ENCODE measurements around the gene PTPRN2. TPM values are rescaled to one million over a fixed set of nuclear protein-coding genes. Genes with fewer than 3 reads are reported as not detected.

The PTPRN2 gene
- total and polyA plus RNA-seq, 2 donors (not counting 3 experiments of a cell fraction or from before 2014, with no cell fraction given), result 0.62 to 0.88 TPM

- Histone ChIP-seq H3K9me3 (replicated peaks; ENCODE audit: control insufficient read depth, insufficient read depth, low read length) (peaks cover 4% of the 10 kb centered on the region), H3K36me3 (ENCODE audit: control insufficient read depth in 2 of 2, extremely low read depth in 1 of 2, insufficient read depth in 2 of 2, low read length in 2 of 2) (no peaks in the 10 kb centered on the region), H3K79me2 (ENCODE audit: control insufficient read depth, insufficient read depth, low read length) (no peaks in the 10 kb centered on the region), H3K4me3 (replicated peaks in 1 of 3; ENCODE audit: insufficient read depth in 1 of 3, low read depth in 1 of 3, low read length in 3 of 3) (no peak overlapping the region), H2AFZ (ENCODE audit: low read depth, low read length) (no peak overlapping the region), H3K9me1 (replicated peaks; ENCODE audit: control insufficient read depth, extremely low read depth, insufficient read depth, low read length) (no peaks in the 10 kb centered on the region), H3K27me3 (ENCODE audit: control insufficient read depth in 2 of 2, insufficient read depth in 2 of 2, low read length in 2 of 2) (no peaks in the 10 kb centered on the region), H3K27ac (ENCODE audit: insufficient read depth, low read depth, low read length) (no peak overlapping the region), H3K4me2 (ENCODE audit: insufficient read depth, low read length) (no peak overlapping the region), H4K20me1 (replicated peaks; ENCODE audit: control insufficient read depth, extremely low read depth, insufficient read depth, low read length) (no peaks in the 10 kb centered on the region), H3K9ac (replicated peaks; ENCODE audit: extremely low read depth, insufficient read depth, low read length) (no peak overlapping the region), H3K4me1 (ENCODE audit: control insufficient read depth, extremely low read depth, insufficient read depth, low read length) (no peaks in the 10 kb centered on the region)
- ChIA-PET POLR2A (no interaction called here), CTCF (no interaction called here)
- dilution Hi-C loops (cut with MboI; ENCODE audit: extremely low pct_ligation_motif_present, low sequenced_read_pairs) (no loop called here), intact Hi-C loops (cut with micrococcal nuclease) (no loop called here)
- BruUV-seq (replicated peaks), result no TSS peak
- TF ChIP-seq JUN (IDR thresholded peaks at IDR 0.05; ENCODE audit: borderline replicate concordance, insufficient read depth, insufficient read length, low read depth), result no peak
- no peak for TF ChIP-seq MAX (IDR thresholded peaks at IDR 0.05; ENCODE audit: insufficient read depth, insufficient read length)
- no peak for TF ChIP-seq GATA2 (IDR thresholded peaks at IDR 0.05; ENCODE audit: insufficient read depth, insufficient read length, low read depth, low read length)
- TF ChIP-seq POLR2A (IDR thresholded peaks at IDR 0.05; ENCODE audit: low read depth, low read length), result no peak
- no peak for TF ChIP-seq POLR2AphosphoS5 (IDR thresholded peaks at IDR 0.05; ENCODE audit: insufficient read depth, low read depth, low read length)
- no peak for TF ChIP-seq MYC (IDR thresholded peaks at IDR 0.05; ENCODE audit: low read depth, low read length)
- no peak for TF ChIP-seq CTCF (IDR thresholded peaks at IDR 0.05; ENCODE audit: extremely low read depth in 1 of 2, insufficient read depth in 1 of 2, low read depth in 1 of 2, low read length in 2 of 2)
- no peak for TF ChIP-seq EZH2 (IDR thresholded peaks at IDR 0.05; ENCODE audit: borderline replicate concordance, low read depth, low read length, severe bottlenecking)
- TF ChIP-seq FOS (IDR thresholded peaks at IDR 0.05; ENCODE audit: borderline replicate concordance, insufficient read depth, low read length), result no peak
- DNase-seq (ENCODE audit: low read depth, low spot score) (no peak), FAIRE-seq (no peak)
Observed at GRCh38 chr7:157888579-157888978, 699.0 kb downstream of the PTPRN2 start.

Measured in endothelial cell of umbilical vein (primary cell).